Panc1 (cell line): Measurements from ENCODE around the gene FAM83B.

Experiments
- POLR2AphosphoS5 ChIP-seq: IDR thresholded peaks from 2 replicates; pipeline ENCODE4 v1.6.1; 2012; ENCODE audit warnings: mild to moderate bottlenecking, low read depth, low read length, moderate library complexity
- TF ChIP-seq, protein P1 (sequence below): fragments of 450-650 bp; IDR thresholded peaks from 2 replicates; pipeline ENCODE4 v1.5.1; 2017; ENCODE audit warnings: mild to moderate bottlenecking

DNA sequence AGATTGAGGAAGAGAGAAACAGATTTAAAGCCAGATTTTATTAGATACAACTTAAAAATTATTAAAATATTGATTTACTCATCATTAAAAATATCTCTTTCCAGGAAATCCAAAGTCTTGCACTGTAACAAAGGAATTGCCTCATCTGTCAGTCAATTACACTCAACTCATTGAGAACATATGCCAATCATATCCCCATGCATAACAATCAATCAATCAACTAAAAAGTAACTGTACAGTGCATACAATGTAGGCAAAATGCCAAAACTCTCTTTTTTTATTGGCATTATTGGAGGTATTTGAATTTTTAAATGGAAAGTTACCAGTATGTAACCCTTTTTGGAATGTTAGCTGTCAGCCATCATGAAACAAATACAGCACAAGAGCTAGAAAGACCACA, 45.3 kb upstream of the FAM83B start:
- TF ChIP-seq, protein P1, sequence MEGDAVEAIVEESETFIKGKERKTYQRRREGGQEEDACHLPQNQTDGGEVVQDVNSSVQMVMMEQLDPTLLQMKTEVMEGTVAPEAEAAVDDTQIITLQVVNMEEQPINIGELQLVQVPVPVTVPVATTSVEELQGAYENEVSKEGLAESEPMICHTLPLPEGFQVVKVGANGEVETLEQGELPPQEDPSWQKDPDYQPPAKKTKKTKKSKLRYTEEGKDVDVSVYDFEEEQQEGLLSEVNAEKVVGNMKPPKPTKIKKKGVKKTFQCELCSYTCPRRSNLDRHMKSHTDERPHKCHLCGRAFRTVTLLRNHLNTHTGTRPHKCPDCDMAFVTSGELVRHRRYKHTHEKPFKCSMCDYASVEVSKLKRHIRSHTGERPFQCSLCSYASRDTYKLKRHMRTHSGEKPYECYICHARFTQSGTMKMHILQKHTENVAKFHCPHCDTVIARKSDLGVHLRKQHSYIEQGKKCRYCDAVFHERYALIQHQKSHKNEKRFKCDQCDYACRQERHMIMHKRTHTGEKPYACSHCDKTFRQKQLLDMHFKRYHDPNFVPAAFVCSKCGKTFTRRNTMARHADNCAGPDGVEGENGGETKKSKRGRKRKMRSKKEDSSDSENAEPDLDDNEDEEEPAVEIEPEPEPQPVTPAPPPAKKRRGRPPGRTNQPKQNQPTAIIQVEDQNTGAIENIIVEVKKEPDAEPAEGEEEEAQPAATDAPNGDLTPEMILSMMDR, result no peak
- TF ChIP-seq POLR2AphosphoS5, result no peak
